ENCODE data around the gene CALN1.

- TF ChIP-seq, protein P1, sequence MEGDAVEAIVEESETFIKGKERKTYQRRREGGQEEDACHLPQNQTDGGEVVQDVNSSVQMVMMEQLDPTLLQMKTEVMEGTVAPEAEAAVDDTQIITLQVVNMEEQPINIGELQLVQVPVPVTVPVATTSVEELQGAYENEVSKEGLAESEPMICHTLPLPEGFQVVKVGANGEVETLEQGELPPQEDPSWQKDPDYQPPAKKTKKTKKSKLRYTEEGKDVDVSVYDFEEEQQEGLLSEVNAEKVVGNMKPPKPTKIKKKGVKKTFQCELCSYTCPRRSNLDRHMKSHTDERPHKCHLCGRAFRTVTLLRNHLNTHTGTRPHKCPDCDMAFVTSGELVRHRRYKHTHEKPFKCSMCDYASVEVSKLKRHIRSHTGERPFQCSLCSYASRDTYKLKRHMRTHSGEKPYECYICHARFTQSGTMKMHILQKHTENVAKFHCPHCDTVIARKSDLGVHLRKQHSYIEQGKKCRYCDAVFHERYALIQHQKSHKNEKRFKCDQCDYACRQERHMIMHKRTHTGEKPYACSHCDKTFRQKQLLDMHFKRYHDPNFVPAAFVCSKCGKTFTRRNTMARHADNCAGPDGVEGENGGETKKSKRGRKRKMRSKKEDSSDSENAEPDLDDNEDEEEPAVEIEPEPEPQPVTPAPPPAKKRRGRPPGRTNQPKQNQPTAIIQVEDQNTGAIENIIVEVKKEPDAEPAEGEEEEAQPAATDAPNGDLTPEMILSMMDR (optimal IDR thresholded peaks at IDR 0.05 in 1 of 3, IDR thresholded peaks at IDR 0.05 in 1 of 3, conservative IDR thresholded peaks at IDR 0.05 in 1 of 3; ENCODE audit: extremely low read depth in 1 of 3, insufficient read depth in 2 of 3, low read length in 3 of 3): no peak
- no peak for TF ChIP-seq EZH2 (IDR thresholded peaks at IDR 0.05; ENCODE audit: low read length)
These were observed 128.8 kb downstream of the CALN1 start for GRCh38 chr7:72283309-72283708.
